Stomach (tissue), 9 donors: ENCODE results near the gene SENP6. TPM values are rescaled to one million over a fixed set of nuclear protein-coding genes. Genes with fewer than 3 reads are reported as not detected.
"Not testable (repeated sequence)": the region's sequence is repeated elsewhere in the genome, so short reads cannot be mapped to it uniquely, and the experiment has no call there.

Source experiments
- DNase-seq, 2 donors: peaks; one replicate each; pipeline versions ENCODE4 v3.0.0 to v3.0.0-alpha.2; 2013 to 2019
- H3K27ac ChIP-seq, 5 donors: fragments of 200-600 bp in 4 of 5; sonication (generic) in 4 of 5; one replicate each; pipeline ENCODE4 v1.5.1; 2013 to 2019; ENCODE audit warnings: mild to moderate bottlenecking in 1 of 5, moderate library complexity in 1 of 5
- H3K27me3 ChIP-seq, 3 donors: fragments of 200-600 bp; sonication (generic); one replicate each; pipeline ENCODE4 v1.5.1; 2017 to 2019; ENCODE audit warnings: mixed run types in 1 of 3
- H3K36me3 ChIP-seq, 4 donors: fragments of 200-600 bp; sonication (generic); 1 replicate in 3 of 4; 2 replicates in 1 of 4; pipeline ENCODE4 v1.5.1; 2016 to 2019
- H3K4me1 ChIP-seq, 4 donors: fragments of 200-600 bp; sonication (generic); one replicate each; pipeline ENCODE4 v1.5.1; 2016 to 2019
- H3K4me3 ChIP-seq, 4 donors: fragments of 200-600 bp; sonication (generic) in 3 of 4; one replicate each; pipeline ENCODE4 v1.5.1; 2016 to 2019; ENCODE audit warnings: mild to moderate bottlenecking in 1 of 4
- H3K9me3 ChIP-seq, 4 donors: fragments of 200-600 bp; sonication (generic); one replicate each; pipeline ENCODE4 v1.5.1; 2016 to 2019
- EP300 ChIP-seq: sonication (generic); formaldehyde crosslinking; IDR thresholded peaks from one replicate; pipeline ENCODE4 v1.6.1; 2017; ENCODE audit warnings: antibody characterized with exemption
- POLR2A ChIP-seq, 4 donors: fragments of 450-650 bp; IDR thresholded peaks; one replicate each; pipeline ENCODE4 v1.6.1; 2016; ENCODE audit warnings: antibody characterized with exemption in 4 of 4, control low read depth in 2 of 4, mild to moderate bottlenecking in 1 of 4, moderate library complexity in 1 of 4
- POLR2AphosphoS5 ChIP-seq, 3 donors: sonication (generic); formaldehyde crosslinking; IDR thresholded peaks; one replicate each; pipeline ENCODE4 v1.6.1; 2016; ENCODE audit warnings: antibody characterized with exemption in 3 of 3
- WGBS, 5 donors: extraction: QIAGEN DNeasy Blood & Tissue Kit in 3 of 5; methylation state at CpG; one replicate each; pipeline versions ENCODE4 v1.1.5 to v1.1.7; 2013 to 2018; 5-methylcytosine and 5-hydroxymethylcytosine counted together
- intact Hi-C: fragments of 100-400 bp; cut with DNase I; formaldehyde crosslinking; loops from one replicate; pipeline ENCODE4 v1.15.1; 2023; ENCODE audit warnings: low total_unique reads
- polyA plus RNA-seq, 3 donors: library from polyadenylated mRNA; stranded (reverse); fragments of 200-250 nt; gene quantifications; one replicate each; pipeline ENCODE4 v1.2.3, GENCODE V29; 2013
- total RNA-seq, 5 donors: library from RNA; depleted of rRNA; stranded (reverse); fragments of >200 nt; gene quantifications; one replicate each; pipeline versions ENCODE4 v1.1.0 to v1.2.3, GENCODE V29; 2014 to 2016
- TF ChIP-seq, protein P1 (sequence below), 7 experiments: fragments of 450-650 bp in 4 of 7; fragments of 200-600 bp in 3 of 7; sonication (generic) in 3 of 7; IDR thresholded peaks; one replicate each; pipeline ENCODE4 v1.5.1; 2016 to 2019; ENCODE audit warnings: antibody characterized with exemption in 7 of 7, control low read depth in 2 of 7, mild to moderate bottlenecking in 1 of 7
- donor health status: healthy with polysubstance abuse.
- donor health status: Bipolar disorder and iron deficiency.
- donor health status: healthy.

Gene SENP6
- total and polyA plus RNA-seq, 8 donors = 17.7 to 251 (median 103) TPM

DNA sequence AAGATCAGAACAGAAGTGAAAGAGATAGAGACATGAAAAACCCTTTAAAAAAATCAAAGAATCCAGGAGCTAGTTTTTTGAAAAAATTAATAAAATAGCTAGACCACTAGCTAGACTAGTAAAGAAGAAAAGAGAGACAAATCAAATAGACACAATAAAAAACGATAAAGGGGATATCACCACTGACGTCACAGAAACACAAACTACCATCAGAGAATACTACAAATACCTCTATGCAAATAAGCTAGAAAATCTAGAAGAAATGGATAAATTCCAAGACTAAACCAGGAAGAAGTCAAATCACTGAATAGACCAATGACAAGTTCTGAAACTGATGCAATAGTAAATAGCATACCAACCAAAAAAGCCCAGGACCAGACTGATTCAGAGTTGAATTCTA, 29.6 kb upstream of the SENP6 start:
- DNase-seq = no peak
- H3K9me3 ChIP-seq = peaks cover 0 to 1% (median 0%) of the 10 kb centered on the region in 4 donors
- no peak overlapping the region for H3K4me3 ChIP-seq
- intact Hi-C loops = no loop called here
- TF ChIP-seq EP300 = no peak
- TF ChIP-seq, protein P1, sequence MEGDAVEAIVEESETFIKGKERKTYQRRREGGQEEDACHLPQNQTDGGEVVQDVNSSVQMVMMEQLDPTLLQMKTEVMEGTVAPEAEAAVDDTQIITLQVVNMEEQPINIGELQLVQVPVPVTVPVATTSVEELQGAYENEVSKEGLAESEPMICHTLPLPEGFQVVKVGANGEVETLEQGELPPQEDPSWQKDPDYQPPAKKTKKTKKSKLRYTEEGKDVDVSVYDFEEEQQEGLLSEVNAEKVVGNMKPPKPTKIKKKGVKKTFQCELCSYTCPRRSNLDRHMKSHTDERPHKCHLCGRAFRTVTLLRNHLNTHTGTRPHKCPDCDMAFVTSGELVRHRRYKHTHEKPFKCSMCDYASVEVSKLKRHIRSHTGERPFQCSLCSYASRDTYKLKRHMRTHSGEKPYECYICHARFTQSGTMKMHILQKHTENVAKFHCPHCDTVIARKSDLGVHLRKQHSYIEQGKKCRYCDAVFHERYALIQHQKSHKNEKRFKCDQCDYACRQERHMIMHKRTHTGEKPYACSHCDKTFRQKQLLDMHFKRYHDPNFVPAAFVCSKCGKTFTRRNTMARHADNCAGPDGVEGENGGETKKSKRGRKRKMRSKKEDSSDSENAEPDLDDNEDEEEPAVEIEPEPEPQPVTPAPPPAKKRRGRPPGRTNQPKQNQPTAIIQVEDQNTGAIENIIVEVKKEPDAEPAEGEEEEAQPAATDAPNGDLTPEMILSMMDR (IDR thresholded peaks at IDR 0.05) = no peak
- TF ChIP-seq POLR2A (IDR thresholded peaks at IDR 0.05) = no peak
- no peak for TF ChIP-seq POLR2AphosphoS5 (IDR thresholded peaks at IDR 0.05)
- H3K36me3 ChIP-seq = no peaks in the 10 kb centered on the region
- no peaks in the 10 kb centered on the region for H3K27me3 ChIP-seq
- 76 to 87% (median 84%) methylated on average over 2 of the region's 2 CpGs for WGBS, 5 donors
- no peaks in the 10 kb centered on the region for H3K4me1 ChIP-seq
- H3K27ac ChIP-seq = no peak overlapping the region

DNA sequence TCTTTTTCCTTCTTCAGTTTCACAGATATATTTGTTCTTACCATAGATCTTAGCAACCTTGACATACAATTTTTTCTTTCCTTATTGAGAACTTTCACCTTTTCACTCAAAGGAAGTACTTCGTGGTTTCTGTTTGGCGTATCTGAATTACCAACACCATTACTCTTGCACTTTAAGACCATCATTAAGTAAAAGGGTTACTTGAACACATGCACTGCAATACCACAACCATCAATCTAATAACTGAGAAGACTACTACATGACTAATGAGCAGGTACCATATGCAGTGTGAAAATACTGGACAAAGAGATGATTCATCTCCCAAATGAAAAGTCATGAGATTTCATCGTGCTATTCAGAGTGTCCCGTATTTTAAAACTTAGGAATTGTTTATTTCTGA, 21.7 kb upstream of the SENP6 start:
- H3K4me3 ChIP-seq = no peak overlapping the region
- no peaks in the 10 kb centered on the region for H3K27me3 ChIP-seq
- H3K27ac ChIP-seq = no peak overlapping the region
- H3K4me1 ChIP-seq = no peaks in the 10 kb centered on the region
- TF ChIP-seq EP300 (no peak), POLR2AphosphoS5 (IDR thresholded peaks at IDR 0.05) (no peak), POLR2A (IDR thresholded peaks at IDR 0.05) (no peak)
- H3K36me3 ChIP-seq = no peaks in the 10 kb centered on the region
- no peak for DNase-seq
- intact Hi-C loops = no loop called here
- H3K9me3 ChIP-seq = no peaks in the 10 kb centered on the region
- 62 to 81% (median 77%) methylated on average over 4 of the region's 4 CpGs for WGBS, 5 donors

DNA sequence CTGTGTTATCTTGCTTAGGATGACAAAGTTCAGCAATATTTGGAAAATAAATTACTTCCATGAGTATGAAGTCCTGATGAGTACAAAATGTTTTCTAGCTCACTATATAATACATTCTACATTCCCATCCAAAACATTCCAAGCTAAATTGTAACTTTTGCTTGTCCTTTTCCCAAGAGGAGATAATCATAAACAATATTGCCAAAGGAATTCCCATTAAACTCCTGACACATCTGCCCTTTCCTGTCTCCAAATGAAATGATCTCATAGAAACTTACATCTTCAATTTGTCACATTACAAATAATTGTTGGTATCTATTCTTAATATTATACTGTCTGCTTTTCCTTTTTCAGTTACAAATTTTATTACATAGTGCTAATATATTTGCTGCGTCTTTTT, 20.4 kb upstream of the SENP6 start:
- intact Hi-C loops = no loop called here
- no peak overlapping the region for H3K27ac ChIP-seq
- no peaks in the 10 kb centered on the region for H3K27me3 ChIP-seq
- no peaks in the 10 kb centered on the region for H3K9me3 ChIP-seq
- H3K4me3 ChIP-seq = no peak overlapping the region
- H3K4me1 ChIP-seq = no peaks in the 10 kb centered on the region
- no peak for DNase-seq
- no peak for TF ChIP-seq EP300
- TF ChIP-seq POLR2A (IDR thresholded peaks at IDR 0.05) = no peak
- TF ChIP-seq, protein P1 (IDR thresholded peaks at IDR 0.05) = no peak
- TF ChIP-seq POLR2AphosphoS5 (IDR thresholded peaks at IDR 0.05) = no peak
- 88 to 100% (median 95%) methylated on average over 1 of the region's 1 CpG for WGBS, 5 donors
- no peaks in the 10 kb centered on the region for H3K36me3 ChIP-seq

DNA sequence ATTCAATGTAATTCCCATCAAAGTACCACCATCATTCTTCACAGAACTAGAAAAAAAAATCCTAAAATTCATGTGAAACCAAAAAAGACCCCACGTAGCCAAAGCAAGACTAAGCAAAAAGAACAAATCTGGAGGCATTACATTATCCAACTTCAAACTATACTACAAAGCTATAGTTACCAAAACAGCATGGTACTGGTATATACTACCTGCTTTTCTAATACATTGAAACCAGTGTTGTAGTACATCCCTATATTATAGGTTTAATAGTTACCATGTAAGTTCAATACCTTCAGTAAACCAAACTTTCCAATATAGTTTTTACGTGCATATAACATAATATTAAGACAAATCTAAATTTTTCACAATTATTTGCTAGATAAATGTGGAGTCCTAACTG, 17.1 kb upstream of the SENP6 start:
- H3K4me3 ChIP-seq, H3K9me3 ChIP-seq, H3K4me1 ChIP-seq, H3K27me3 ChIP-seq, H3K36me3 ChIP-seq, H3K27ac ChIP-seq, DNase-seq, intact Hi-C loops: not testable (repeated sequence)
- WGBS, 5 donors = 66 to 95% (median 89%) methylated on average over 2 of the region's 2 CpGs

DNA sequence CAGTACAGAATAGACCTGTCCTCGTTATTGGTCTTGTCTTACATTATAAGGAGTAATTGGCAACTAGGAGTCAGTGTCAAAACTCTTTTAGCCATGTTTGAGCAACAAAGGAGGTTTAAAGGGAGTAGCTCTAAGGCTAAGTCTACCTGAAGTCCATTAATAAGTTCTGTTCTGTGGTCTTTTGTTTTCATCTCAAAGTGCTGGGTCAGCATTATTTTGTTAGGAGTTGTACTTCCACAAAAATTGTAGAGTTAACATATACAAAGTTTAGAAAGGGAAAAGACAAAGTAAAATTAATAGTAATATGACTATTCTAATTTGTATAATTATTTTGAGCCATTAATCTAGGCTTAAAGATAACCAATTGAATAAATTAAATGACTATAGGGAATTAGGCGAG, 12.7 kb upstream of the SENP6 start:
- no peaks in the 10 kb centered on the region for H3K4me1 ChIP-seq
- TF ChIP-seq EP300 (no peak), POLR2A (IDR thresholded peaks at IDR 0.05) (no peak), POLR2AphosphoS5 (IDR thresholded peaks at IDR 0.05) (no peak)
- TF ChIP-seq, protein P1 (IDR thresholded peaks at IDR 0.05) = no peak
- H3K9me3 ChIP-seq = no peaks in the 10 kb centered on the region
- no peaks in the 10 kb centered on the region for H3K27me3 ChIP-seq
- 96 to 100% (median 97%) methylated on average over 2 of the region's 2 CpGs for WGBS, 5 donors
- H3K4me3 ChIP-seq = no peak overlapping the region
- intact Hi-C loops = no loop called here
- H3K27ac ChIP-seq = no peak overlapping the region
- DNase-seq = no peak
- H3K36me3 ChIP-seq = no peaks in the 10 kb centered on the region
